HG02623 (cell line): ENCODE measurements around the gene FILIP1L.
"Not testable (repeated sequence)": the region's sequence is repeated elsewhere in the genome, so short reads cannot be mapped to it uniquely, and the experiment has no call there.

Source experiments
- ATAC-seq: cut with Tn5 transposase; IDR thresholded peaks from one replicate; pipeline ENCODE4 v1.9.1; 2021; ENCODE audit warnings: moderate library complexity; ENCODE audit not compliant: unreplicated experiment

The FILIP1L gene

DNA sequence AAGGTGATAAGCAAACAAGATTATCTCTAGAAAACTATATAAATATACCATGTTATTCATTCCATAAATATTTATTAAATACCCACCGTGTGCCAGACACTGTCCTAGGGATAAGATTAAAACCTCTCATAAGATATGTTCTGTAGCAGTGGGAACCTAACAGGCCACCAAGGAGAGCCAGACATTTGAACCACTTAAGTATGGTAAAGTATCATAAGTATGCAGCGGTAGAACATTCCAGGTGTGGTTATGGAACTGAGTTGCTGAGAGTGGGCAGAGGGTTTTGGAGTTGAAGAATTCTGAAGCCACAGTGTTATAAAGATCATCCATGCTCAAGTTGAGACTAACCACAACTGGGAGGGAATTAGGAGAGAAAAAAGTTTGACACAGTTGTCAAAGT lies 14.7 kb downstream of the FILIP1L start:
- no peak for ATAC-seq

DNA sequence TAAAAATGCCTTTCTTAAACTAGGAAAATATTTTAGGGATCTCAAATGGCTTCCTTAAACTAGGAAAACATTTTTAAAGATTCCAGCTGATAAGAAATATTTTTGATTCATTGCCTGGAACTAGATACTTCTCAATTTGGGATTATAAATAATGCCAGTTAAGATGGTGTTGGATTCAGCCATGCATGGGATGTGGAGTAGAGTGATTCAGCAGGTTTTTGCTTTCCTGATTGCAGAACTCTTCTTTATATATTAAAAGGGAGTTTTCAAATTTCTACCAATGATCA lies 15.6 kb downstream of the FILIP1L start:
- ATAC-seq: no peak

DNA sequence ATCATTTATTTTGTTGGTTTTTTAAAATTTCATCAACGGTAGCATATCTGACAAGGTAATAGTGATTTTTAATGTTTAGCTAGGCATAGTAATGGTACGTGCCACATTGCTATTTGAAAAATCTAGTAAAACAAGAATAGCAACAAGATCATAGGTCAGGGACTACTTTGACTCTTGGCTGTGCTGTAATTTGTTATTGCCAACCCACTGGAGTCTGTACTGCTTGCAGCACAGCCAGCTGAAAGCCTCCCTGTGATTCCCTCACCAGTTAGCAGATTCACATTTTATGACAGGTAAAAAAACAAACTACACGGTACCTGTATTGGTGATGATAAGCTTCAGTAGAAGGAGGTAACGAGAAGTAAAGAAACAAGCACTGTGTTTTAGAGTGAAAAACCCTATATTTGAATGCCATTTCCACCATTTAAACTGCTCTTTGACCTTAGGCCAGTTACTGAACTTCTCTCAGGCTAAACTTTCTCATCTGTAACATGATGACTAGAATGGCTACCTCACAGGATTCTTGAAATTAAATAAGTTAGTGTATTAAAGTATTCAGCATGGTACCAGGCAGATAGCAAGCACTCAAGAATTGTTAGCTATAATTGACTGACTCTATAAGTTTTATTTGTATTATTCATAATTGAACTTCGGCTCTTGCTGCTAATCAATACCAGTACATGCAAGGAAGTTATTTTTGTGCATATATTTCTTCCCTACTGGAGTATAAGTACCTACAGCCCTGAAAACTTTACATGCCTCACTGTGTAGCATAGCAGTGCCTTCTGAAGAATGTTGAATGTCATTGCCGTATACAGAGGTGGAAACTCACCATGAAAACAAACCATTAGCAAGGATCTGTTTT lies 16.1 kb downstream of the FILIP1L start:
- no peak for ATAC-seq

DNA sequence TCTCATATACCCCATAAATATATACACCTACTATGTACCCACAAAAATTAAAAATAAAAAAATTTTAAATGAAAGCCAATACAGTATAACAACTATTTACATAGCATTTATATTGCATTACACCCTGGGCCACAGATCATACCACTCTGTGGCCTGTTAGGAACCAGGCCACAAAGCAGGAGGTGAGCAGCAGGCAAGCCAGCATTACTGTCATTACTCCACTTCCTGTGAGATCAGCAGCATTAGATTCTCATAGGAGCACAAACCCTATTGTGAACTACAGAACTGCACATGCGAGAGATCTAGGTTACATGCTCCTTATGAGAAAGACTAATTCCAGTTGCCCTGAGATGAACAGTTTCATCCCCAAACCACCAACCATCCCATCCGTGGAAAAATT lies 17.4 kb downstream of the FILIP1L start:
- no peak for ATAC-seq

DNA sequence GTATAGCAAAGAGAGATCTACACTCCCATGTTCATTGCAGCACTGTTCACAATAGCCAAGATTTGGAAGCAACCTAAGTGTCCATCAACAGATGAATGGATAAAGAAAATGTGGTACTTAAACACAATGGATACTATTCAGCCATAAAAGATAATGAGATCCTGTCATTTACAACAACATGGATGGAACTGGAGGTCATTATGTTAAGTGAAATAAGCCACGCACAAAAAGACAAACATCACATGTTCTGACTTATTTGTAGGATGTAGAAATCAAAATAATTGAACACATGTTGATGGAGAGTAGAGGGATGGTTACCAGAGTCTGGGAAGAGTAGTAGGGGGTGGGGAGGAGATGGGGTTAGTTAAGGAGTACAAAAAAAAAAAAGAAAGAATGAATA lies 18.0 kb downstream of the FILIP1L start:
- ATAC-seq: not testable (repeated sequence)

DNA sequence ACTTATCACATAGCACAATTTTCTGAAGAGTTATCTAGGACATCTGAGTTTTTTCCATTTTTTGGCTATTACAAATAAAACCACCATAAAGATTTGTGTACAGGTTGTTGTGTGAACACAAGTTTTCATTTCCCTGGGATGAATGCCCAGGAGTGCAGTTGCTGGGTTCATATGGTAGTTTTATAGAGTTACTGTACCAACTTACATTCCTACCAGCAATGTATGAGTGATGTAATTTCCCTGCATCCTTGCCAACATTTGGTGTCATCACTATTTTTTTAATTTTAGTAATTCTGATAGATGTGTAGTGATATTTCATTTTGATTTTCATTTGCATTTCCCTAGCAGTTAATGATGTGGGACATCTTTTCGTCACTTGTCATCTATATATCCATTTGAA lies 20.5 kb downstream of the FILIP1L start:
- ATAC-seq: no peak

DNA sequence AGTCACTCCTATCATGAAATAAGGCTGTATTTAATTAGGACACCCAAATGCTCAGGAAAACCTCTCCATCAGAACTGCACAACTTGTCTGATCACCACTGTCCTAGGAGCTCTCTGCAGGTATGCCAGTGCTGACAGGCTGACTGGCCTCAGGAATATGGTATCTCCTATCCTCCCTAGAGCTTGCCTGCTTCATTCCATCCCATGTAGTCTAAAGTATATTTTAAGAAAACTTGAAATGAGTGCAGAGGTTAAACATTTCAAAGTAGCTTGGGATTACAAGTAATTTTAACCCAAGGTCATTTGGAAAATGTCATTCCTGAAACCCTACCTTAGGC lies 23.7 kb downstream of the FILIP1L start:
- ATAC-seq: no peak

DNA sequence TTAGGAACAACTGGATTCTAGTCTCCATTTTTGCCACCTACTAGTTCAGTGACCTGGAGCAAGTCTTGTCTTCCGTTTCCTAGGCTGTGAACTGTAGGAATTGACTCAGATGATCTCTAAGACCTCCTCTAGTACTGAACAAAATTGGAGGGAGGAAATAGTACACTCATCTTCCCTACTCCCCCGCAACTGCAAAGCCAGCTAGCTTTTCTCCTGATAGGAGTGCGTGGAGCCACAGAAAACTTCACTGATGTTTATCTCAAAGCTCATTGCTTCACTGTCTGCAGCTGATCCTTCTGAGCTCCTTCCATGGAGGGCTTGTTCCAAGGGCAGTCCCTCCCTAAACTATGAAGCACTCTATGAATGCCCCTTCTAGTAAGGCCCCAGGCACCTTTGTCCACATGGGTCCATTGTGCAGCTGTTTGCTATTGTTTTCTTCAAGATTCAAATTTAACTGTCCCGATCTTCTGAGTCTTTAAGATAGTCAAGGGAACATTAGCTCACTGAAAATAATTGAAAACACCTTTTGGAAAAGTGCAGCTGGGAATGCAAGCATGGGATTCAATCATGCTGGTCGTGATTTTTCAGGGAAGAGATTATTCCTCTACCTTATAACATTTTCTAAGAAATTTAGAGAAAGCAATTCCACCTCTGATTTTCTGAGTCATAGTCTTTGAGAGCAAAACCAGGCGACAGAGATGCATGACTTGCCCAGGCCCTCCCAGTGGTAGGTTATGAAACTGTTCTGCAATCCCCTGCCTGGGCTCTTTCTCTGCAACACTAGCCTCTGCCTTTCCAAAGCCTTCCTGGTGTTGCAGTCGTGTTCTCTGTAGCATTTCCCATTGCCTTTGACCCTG lies 24.3 kb downstream of the FILIP1L start:
- peak; percentile 59 for ATAC-seq

DNA sequence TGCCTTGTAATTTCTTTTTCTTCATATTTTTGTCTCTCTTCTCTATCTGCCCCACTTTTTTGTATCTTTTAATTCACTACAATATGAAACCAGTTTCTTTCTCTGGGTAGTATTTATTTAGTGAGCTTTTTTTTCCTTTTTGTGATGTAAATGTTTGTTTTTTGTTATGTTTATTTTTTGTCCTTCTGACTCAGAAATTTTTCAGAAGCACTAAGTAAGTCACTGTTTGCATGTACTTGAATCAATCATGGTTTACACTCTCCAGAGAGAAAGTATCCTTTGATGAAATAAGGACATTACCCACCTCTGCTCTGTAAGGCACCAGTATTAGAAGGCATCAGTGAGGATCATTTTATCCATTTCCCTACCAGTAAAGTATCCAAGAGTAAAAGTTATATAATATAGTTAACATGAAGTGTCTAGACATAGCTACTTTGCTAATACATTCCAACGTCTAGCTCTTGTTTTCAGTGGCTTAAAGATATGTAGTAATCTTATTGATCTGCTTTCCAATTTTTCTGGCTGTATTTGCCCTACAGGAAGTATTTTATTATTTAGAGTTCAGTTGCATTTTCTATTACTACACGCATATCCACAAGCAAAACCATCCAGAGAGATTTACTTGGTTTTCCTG lies 25.4 kb downstream of the FILIP1L start:
- ATAC-seq: no peak

DNA sequence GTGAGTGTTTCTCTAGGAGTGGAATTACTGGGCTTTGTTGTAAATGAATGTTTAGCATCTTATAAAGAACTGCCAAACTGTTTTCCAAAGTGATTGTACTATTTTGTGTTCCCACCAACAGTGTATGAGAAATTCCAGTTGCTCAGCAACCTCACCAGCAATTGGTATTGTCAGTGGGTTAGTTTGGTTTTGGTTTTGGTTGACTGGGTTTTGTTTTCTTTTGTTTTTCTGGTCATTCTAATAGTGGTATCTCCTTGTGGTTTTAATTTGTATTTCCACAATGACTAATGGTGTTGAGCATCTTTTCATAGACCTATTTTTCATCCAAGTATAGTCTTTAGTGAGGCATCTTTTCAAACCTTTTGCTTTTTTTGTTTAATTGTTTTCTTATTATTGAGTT lies 27.1 kb downstream of the FILIP1L start:
- peak; percentile 87 for ATAC-seq

DNA sequence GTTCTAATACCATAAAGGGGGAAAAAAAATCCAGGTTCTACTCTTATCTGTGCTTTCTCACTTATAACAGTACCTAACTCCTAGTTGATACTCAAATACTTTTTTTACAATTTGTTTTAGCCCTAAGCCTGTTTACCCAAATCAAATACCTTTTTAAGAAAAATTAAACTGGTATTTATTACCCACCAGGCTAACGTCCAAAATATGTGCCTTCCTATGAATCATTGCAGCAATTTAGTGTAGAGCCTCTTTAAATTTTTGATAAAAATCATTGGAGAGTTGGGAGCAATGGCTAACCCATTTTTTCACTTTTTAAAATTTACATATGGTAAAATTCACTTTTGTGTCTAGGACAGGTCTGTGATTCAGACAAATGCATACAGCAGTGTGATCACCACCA lies 27.9 kb downstream of the FILIP1L start:
- no peak for ATAC-seq

DNA sequence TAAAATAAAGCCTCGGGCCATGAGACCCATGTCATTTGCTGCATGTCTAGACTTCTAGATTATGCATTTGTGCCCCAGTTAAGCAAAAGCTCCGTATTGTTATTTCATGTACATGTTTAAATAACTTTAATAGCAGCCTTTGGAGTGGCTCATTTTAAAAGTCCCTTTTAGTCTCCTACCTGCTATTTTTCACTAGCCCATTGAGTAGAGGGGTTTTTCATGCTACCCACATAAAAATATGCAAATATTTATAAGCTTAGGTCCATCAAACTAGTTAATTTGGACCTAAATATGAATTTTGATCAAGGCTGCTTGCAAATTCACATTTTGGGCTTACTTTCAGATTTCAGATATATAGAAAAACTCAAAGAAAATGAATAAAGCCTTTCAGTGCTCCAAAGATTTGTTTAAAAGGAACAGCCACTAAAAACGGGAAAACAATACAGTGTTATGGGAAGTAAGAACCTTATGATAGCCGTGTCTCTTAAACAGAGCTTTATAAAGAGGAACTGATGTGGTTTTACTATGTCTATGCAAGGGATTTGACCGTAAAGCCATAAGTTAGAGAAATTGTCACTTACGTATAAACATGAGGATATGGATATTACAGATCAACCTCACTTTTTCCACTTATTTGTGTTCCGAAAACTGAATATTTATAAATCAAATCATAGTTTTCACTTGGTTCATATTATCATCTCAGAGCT lies 30.0 kb downstream of the FILIP1L start:
- no peak for ATAC-seq

DNA sequence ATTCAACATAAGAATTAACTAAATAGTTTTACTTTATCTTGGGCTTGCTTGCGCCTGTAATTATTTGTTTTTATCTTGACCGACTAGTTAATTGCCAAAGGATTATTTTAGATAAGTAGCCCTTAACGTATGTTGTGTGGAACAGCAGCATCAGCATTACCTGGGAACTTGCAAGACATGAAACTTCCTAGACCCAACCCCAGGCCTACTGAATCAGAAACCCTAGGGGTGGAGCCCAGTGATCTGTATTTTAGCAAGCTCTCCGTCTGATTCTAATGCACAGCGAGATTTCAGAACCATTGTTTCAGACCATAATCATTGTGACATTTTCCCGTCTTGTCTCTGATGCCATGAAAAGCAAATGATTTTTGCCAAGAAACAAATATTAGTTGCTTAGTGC lies 31.1 kb downstream of the FILIP1L start:
- ATAC-seq: no peak

DNA sequence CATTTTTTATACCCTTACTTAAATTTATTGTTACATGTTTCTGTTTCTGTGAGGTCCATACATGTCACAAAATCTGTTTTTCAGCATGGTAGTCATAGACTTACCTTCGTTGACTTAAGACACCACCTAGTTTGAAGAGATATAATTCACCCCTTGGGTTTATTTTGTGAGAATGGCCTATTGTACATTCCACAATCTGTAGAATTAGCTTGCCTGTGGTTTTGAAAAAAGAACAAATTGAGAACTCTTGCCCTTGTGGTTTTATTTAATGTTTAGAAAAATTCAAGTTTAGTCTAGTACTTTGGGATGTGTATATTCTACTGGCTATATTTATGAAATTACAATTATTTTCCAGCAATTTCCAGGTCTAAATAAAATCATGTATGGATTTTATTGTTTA lies 31.6 kb downstream of the FILIP1L start:
- no peak for ATAC-seq

DNA sequence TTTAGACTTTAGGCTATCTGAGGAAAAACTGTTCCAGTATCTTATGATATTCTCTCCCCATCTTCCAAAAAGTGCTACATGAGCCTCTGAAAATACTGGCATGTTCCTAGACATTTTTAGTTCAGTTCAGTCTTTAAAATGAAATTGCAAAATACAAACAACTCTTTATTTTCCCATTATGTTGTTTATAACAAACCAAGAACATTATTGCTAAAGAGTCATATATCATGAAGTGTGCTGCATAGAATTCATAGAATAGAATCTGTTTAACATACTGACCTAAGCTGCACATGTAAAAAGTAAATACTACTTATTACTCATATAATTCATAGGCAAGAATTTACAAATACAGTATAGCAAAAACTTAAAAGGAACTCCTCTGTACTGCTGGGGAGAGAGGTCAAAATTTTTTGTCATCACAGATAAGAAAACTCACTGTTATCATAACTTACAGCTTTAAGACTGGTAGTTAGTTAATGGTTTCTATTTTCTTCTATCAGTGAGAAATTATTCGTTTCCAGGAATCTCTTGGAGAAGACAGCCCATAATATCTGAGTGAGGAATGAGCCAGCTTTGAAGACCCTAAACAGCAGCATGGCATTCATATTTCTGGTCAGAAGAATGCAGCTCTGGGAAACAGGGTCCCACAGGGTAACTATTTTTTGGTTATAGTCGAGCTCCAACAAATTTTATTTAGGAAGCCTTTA lies 32.2 kb downstream of the FILIP1L start:
- ATAC-seq: no peak

DNA sequence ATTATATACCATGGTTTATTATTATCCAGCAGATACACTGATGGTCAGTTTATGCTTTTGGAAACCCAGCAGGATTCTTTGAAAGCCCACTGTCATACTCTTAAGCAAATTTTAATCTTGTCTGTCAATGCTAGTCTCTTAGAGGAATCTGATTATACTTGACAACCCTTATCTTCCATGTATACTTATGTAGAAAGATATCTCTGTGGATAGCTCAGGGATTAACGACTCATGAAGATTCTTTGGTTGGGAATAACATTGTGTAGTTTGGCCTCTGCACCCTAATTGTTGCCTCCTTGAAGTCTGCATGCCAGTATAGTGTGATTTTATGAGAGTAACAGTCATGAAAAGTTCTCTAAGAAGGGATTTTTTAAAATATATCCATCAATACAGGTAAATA lies 33.0 kb downstream of the FILIP1L start:
- ATAC-seq: no peak

DNA sequence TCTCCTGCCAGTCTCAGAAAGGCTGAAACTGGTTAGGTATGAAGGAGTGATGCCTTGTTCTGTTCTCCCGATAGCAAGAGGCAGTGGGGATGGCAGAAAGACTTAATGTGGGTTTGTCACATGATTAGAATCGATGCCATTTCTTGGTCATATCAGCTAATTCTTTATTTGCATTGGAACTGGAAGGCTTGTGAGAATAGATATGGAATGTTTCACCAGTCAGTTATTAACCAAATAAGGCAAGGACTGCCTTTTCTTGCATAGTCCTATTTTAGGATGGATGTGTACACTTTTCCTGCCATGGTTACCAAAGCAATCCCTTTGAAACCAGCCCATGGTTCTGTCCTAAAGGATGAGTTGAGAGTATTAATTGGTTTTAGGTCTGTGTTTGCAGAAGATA lies 33.7 kb downstream of the FILIP1L start:
- no peak for ATAC-seq

DNA sequence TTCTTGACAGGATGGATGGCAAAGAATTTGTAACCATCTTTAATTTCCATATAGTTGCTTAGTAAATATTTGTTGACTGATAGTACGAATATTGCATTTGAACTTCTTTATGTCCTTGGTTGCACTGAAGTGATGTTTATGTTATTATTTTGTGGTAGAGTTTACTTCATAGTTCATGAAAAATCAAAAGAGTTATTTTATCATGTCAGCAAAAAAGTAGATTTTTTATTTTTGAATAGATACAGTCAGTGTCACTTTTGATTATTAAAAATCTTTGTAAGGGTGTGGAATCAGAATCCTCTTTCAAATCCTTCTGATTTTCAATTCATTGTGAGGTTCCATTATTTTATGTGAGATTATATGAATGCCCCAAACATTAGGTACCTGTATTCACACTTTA lies 35.0 kb downstream of the FILIP1L start:
- no peak for ATAC-seq

DNA sequence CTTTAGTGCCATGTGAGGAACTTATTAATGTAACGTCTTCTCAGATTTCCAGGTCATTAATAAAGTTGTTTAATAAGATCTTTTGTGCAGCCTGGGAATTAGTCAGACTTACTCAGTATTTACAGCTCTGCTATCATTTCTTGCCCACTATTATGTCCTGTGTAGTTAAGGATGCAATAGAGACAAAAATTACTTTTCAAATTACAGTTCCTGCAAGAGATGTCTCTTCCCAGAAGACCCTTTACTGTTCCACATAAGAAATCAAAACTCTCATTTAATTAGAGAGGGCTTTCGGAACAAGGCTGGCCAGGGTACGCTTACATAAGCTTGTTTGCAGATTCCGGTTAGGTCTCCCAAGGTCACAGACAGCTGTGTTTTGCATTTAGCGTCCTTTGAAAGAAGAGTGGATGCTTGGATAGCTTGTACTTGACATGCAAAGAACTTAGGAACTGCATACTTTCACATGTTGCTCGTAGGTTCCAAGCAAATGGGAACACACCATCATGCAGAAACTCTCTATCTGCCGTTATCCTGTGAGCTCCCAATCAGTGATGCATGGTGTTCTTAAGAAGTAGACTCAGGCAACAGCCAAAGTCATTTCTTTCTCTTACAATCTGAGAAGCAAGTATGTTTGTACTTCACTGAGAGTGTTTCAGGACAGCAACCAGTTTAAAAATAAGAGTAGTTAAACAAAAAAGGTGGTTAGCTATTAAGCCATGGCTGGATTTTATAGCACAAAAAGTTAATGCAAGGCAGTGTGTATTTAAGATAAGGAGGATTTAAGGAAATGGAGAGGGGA lies 37.4 kb downstream of the FILIP1L start:
- ATAC-seq: no peak
